Measurements from ENCODE around the gene ZNF133.
A peak's percentile ranks its signal among the peaks of the same experiment; 100 is the strongest.
"Not testable (repeated sequence)": the region's sequence is repeated elsewhere in the genome, so short reads cannot be mapped to it uniquely, and the experiment has no call there.

Gene ZNF133

GRCh38 chr20:18287915-18288748, at the start of gene ZNF133:
Gene ZNF133, plus strand, starts transcription at chr20:18288527. Its CDS starts 17,160 bp downstream, at chr20:18305687.
- H3K36me3 ChIP-seq (ENCODE audit: control insufficient read depth in 5 of 5, insufficient read depth in 5 of 5, low read length in 5 of 5): peaks cover 3 to 16% (median 7%) of the 10 kb centered on the region in 5 donors
- H3K27ac ChIP-seq (ENCODE audit: low read depth, low read length): peak within 1 kb of the TSS; percentile 94
- peaks cover 0 to 4% (median 0%) of the 10 kb centered on the region in 5 donors for H3K27me3 ChIP-seq (ENCODE audit: control insufficient read depth in 5 of 5, insufficient read depth in 4 of 5, low read length in 5 of 5)
- peak within 1 kb of the TSS; percentile 85 to 95 (median 92) for H3K9ac ChIP-seq (ENCODE audit: low read length in 5 of 5)
- peaks cover 11 to 28% (median 24%) of the 10 kb centered on the region in 5 donors for H3K9me3 ChIP-seq (ENCODE audit: control insufficient read depth in 5 of 5, low read length in 5 of 5)
- H3K4me3 ChIP-seq (ENCODE audit: low read depth in 1 of 5, low read length in 5 of 5): peak within 1 kb of the TSS; percentile 90 to 99 (median 95)
- peaks cover 4 to 27% (median 23%) of the 10 kb centered on the region in 5 donors for H3K4me1 ChIP-seq (ENCODE audit: control insufficient read depth in 5 of 5, insufficient read depth in 5 of 5, low read length in 5 of 5)

GRCh38 chr20:18240997-18241396, 47.3 kb upstream of the ZNF133 start:
- Histone ChIP-seq H3K4me3 (ENCODE audit: low read depth in 1 of 5, low read length in 5 of 5) (no peak overlapping the region), H3K9ac (ENCODE audit: low read length in 5 of 5) (no peak overlapping the region), H3K36me3 (ENCODE audit: control insufficient read depth in 5 of 5, insufficient read depth in 5 of 5, low read length in 5 of 5) (no peaks in the 10 kb centered on the region), H3K9me3 (ENCODE audit: control insufficient read depth in 5 of 5, low read length in 5 of 5) (no peaks in the 10 kb centered on the region), H3K4me1 (ENCODE audit: control insufficient read depth in 5 of 5, insufficient read depth in 5 of 5, low read length in 5 of 5) (no peaks in the 10 kb centered on the region), H3K27ac (ENCODE audit: low read depth, low read length) (no peak overlapping the region), H3K27me3 (ENCODE audit: control insufficient read depth in 5 of 5, insufficient read depth in 4 of 5, low read length in 5 of 5) (peaks cover 0 to 5% (median 2%) of the 10 kb centered on the region in 5 donors)

GRCh38 chr20:18243802-18244201, 44.5 kb upstream of the ZNF133 start:
- Histone ChIP-seq H3K4me3 (ENCODE audit: low read depth in 1 of 5, low read length in 5 of 5) (no peak overlapping the region), H3K36me3 (ENCODE audit: control insufficient read depth in 5 of 5, insufficient read depth in 5 of 5, low read length in 5 of 5) (no peaks in the 10 kb centered on the region), H3K4me1 (ENCODE audit: control insufficient read depth in 5 of 5, insufficient read depth in 5 of 5, low read length in 5 of 5) (no peaks in the 10 kb centered on the region), H3K27me3 (ENCODE audit: control insufficient read depth in 5 of 5, insufficient read depth in 4 of 5, low read length in 5 of 5) (peaks cover 0 to 5% (median 2%) of the 10 kb centered on the region in 5 donors), H3K9ac (ENCODE audit: low read length in 5 of 5) (no peak overlapping the region), H3K9me3 (ENCODE audit: control insufficient read depth in 5 of 5, low read length in 5 of 5) (no peaks in the 10 kb centered on the region), H3K27ac (ENCODE audit: low read depth, low read length) (no peak overlapping the region)

- H3K9ac ChIP-seq (ENCODE audit: low read length in 5 of 5); H3K27ac ChIP-seq (ENCODE audit: low read depth, low read length); H3K36me3 ChIP-seq (ENCODE audit: control insufficient read depth in 5 of 5, insufficient read depth in 5 of 5, low read length in 5 of 5); H3K4me3 ChIP-seq (ENCODE audit: low read depth in 1 of 5, low read length in 5 of 5); H3K4me1 ChIP-seq (ENCODE audit: control insufficient read depth in 5 of 5, insufficient read depth in 5 of 5, low read length in 5 of 5); H3K27me3 ChIP-seq (ENCODE audit: control insufficient read depth in 5 of 5, insufficient read depth in 4 of 5, low read length in 5 of 5); H3K9me3 ChIP-seq (ENCODE audit: control insufficient read depth in 5 of 5, low read length in 5 of 5): not testable (repeated sequence)
Observed at GRCh38 chr20:18248545-18248944, 39.8 kb upstream of the ZNF133 start.

DNA sequence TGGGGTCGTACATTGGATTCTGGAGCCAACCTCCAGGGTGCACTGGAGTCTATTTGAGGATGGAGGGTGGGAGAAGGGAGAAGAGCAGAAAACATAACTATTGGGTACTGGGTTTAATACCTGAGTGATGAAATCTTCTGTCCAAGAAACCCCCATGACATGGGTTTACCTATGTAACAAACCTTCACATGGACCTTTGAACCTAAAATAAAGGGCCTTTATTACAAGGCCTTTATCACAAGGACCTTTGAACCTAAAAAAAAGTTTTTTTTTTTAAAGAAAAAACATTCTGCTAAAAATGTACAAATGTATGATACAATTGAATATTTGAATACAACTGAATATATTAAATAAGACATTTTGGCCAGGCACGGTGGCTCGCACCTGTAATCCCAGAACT, 38.1 kb upstream of the ZNF133 start:
- Histone ChIP-seq H3K27me3 (ENCODE audit: control insufficient read depth in 5 of 5, insufficient read depth in 4 of 5, low read length in 5 of 5) (peaks cover 0 to 3% (median under 1%) of the 10 kb centered on the region in 5 donors), H3K9me3 (ENCODE audit: control insufficient read depth in 5 of 5, low read length in 5 of 5) (no peaks in the 10 kb centered on the region), H3K4me1 (ENCODE audit: control insufficient read depth in 5 of 5, insufficient read depth in 5 of 5, low read length in 5 of 5) (no peaks in the 10 kb centered on the region), H3K4me3 (ENCODE audit: low read depth in 1 of 5, low read length in 5 of 5) (no peak overlapping the region), H3K27ac (ENCODE audit: low read depth, low read length) (no peak overlapping the region), H3K36me3 (ENCODE audit: control insufficient read depth in 5 of 5, insufficient read depth in 5 of 5, low read length in 5 of 5) (no peaks in the 10 kb centered on the region), H3K9ac (ENCODE audit: low read length in 5 of 5) (no peak overlapping the region)

GRCh38 chr20:18252597-18253451, 35.5 kb upstream of the ZNF133 start:
- Histone ChIP-seq H3K4me3 (ENCODE audit: low read depth in 1 of 5, low read length in 5 of 5) (no peak overlapping the region), H3K27ac (ENCODE audit: low read depth, low read length) (no peak overlapping the region), H3K36me3 (ENCODE audit: control insufficient read depth in 5 of 5, insufficient read depth in 5 of 5, low read length in 5 of 5) (no peaks in the 10 kb centered on the region), H3K27me3 (ENCODE audit: control insufficient read depth in 5 of 5, insufficient read depth in 4 of 5, low read length in 5 of 5) (peaks cover 0 to 3% (median 0%) of the 10 kb centered on the region in 5 donors), H3K9me3 (ENCODE audit: control insufficient read depth in 5 of 5, low read length in 5 of 5) (no peaks in the 10 kb centered on the region), H3K9ac (ENCODE audit: low read length in 5 of 5) (no peak overlapping the region), H3K4me1 (ENCODE audit: control insufficient read depth in 5 of 5, insufficient read depth in 5 of 5, low read length in 5 of 5) (no peaks in the 10 kb centered on the region)

DNA sequence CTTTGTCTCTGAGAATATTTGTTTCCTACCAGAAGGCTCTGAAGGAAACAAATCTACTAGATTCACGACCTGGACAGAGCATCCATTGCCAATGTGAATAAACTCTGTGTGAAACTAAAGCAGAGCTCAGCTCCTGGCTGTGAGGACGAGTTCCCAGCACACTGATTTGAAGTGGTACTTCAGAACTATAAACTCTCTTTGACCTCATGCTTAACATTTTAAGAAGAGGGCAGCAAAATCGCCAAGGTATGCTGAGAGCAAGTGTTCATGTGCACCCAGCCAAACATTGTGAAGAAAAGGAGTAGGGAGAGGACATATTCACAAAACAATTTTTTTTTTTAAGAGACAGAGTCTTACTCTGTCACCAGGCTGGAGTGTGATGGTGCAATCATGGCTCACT, 33.7 kb upstream of the ZNF133 start:
- Histone ChIP-seq H3K4me1 (ENCODE audit: control insufficient read depth in 5 of 5, insufficient read depth in 5 of 5, low read length in 5 of 5) (no peaks in the 10 kb centered on the region), H3K4me3 (ENCODE audit: low read depth in 1 of 5, low read length in 5 of 5) (no peak overlapping the region), H3K36me3 (ENCODE audit: control insufficient read depth in 5 of 5, insufficient read depth in 5 of 5, low read length in 5 of 5) (no peaks in the 10 kb centered on the region), H3K27me3 (ENCODE audit: control insufficient read depth in 5 of 5, insufficient read depth in 4 of 5, low read length in 5 of 5) (peaks cover 0 to 3% (median 0%) of the 10 kb centered on the region in 5 donors), H3K9me3 (ENCODE audit: control insufficient read depth in 5 of 5, low read length in 5 of 5) (no peaks in the 10 kb centered on the region), H3K27ac (ENCODE audit: low read depth, low read length) (no peak overlapping the region), H3K9ac (ENCODE audit: low read length in 5 of 5) (no peak overlapping the region)

DNA sequence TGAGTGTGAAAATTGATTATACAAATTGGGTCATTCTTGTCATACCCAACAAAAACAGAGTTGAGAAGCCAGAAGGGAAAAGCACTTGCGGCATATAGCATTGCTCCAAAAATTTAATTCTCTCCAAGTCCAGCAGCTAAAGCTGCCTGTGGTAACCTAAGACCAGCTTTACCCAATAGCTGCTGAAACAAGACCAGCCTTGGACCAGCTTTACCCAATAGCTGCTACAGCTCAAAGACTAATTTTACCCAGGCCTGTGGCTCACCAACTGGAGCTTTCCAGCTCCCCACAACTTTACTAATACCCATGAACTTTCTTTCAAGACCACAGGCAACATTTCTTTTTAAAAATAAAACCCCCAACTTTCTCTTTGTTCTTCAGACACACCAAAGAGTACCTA, 32.8 kb upstream of the ZNF133 start:
- no peaks in the 10 kb centered on the region for H3K4me1 ChIP-seq (ENCODE audit: control insufficient read depth in 5 of 5, insufficient read depth in 5 of 5, low read length in 5 of 5)
- no peaks in the 10 kb centered on the region for H3K36me3 ChIP-seq (ENCODE audit: control insufficient read depth in 5 of 5, insufficient read depth in 5 of 5, low read length in 5 of 5)
- no peak overlapping the region for H3K4me3 ChIP-seq (ENCODE audit: low read depth in 1 of 5, low read length in 5 of 5)
- no peak overlapping the region for H3K9ac ChIP-seq (ENCODE audit: low read length in 5 of 5)
- H3K27ac ChIP-seq (ENCODE audit: low read depth, low read length): no peak overlapping the region
- H3K27me3 ChIP-seq (ENCODE audit: control insufficient read depth in 5 of 5, insufficient read depth in 4 of 5, low read length in 5 of 5): peaks cover 0 to 3% (median 0%) of the 10 kb centered on the region in 5 donors
- no peaks in the 10 kb centered on the region for H3K9me3 ChIP-seq (ENCODE audit: control insufficient read depth in 5 of 5, low read length in 5 of 5)

- Histone ChIP-seq H3K9me3 (ENCODE audit: control insufficient read depth in 5 of 5, low read length in 5 of 5) (no peaks in the 10 kb centered on the region), H3K27me3 (ENCODE audit: control insufficient read depth in 5 of 5, insufficient read depth in 4 of 5, low read length in 5 of 5) (peaks cover 0 to 3% (median 0%) of the 10 kb centered on the region in 5 donors), H3K36me3 (ENCODE audit: control insufficient read depth in 5 of 5, insufficient read depth in 5 of 5, low read length in 5 of 5) (no peaks in the 10 kb centered on the region), H3K4me3 (ENCODE audit: low read depth in 1 of 5, low read length in 5 of 5) (no peak overlapping the region), H3K4me1 (ENCODE audit: control insufficient read depth in 5 of 5, insufficient read depth in 5 of 5, low read length in 5 of 5) (no peaks in the 10 kb centered on the region), H3K27ac (ENCODE audit: low read depth, low read length) (no peak overlapping the region), H3K9ac (ENCODE audit: low read length in 5 of 5) (peak overlapping the region in 1 of 5 donors; percentile 5)
Observed at GRCh38 chr20:18256440-18257090, 31.8 kb upstream of the ZNF133 start.
